MM.1S (cell line): ENCODE measurements around the gene CLCC1.
"Not testable (repeated sequence)": the region's sequence is repeated elsewhere in the genome, so short reads cannot be mapped to it uniquely, and the experiment has no call there.

Experiments used
- CTCF ChIP-seq: fragments of 300-600 bp; sonication (generic); IDR thresholded peaks from 2 replicates; pipeline ENCODE4 v1.5.1; 2016; ENCODE audit warnings: antibody characterized with exemption, low read length, mixed read lengths
- EZH2 ChIP-seq: fragments of 300-600 bp; sonication (generic); optimal IDR thresholded peaks from 2 replicates; pipeline ENCODE3; 2017; ENCODE audit warnings: low read depth, mild to moderate bottlenecking, antibody characterized with exemption, low read length, mixed read lengths

GRCh38 chr1:108996622-108997021 is 33.3 kb upstream of the CLCC1 start:
- TF ChIP-seq CTCF, EZH2: not testable (repeated sequence)
